CD4-positive, alpha-beta T cell (primary cell): ENCODE results near the gene THAP2. TPM values are rescaled to one million over a fixed set of nuclear protein-coding genes. Genes with fewer than 3 reads are reported as not detected.

ENCODE experiments used
- ATAC-seq: fragments of 200-7000 bp; cut with Tn5 transposase; one replicate; pipeline ENCODE4 v1.10.0; 2022; ENCODE audit warnings: mild to moderate bottlenecking; ENCODE audit not compliant: poor library complexity
- CTCF ChIA-PET: fragments of 350-600 bp; sonication (Branson Sonifier 250); formaldehyde crosslinking; loops from one replicate; lab custom pipeline; 2021; ENCODE audit warnings: antibody characterized with exemption, inconsistent platforms; lab: Charles Lee
- POLR2A ChIA-PET: fragments of 350-600 bp; sonication (Branson Sonifier 250); formaldehyde crosslinking; loops from one replicate; lab custom pipeline; 2021; ENCODE audit warnings: antibody characterized with exemption, inconsistent platforms; lab: Charles Lee
- DNase-seq, 14 experiments: peaks; one replicate each; pipeline ENCODE4 v3.0.0-alpha.2; 2013 to 2020; ENCODE audit warnings: mixed read lengths in 2 of 14
- H3K27ac ChIP-seq, 2 donors: one replicate each; pipeline versions ENCODE4 v1.5.1 to v1.7.0; 2013; ENCODE audit warnings: low read length in 2 of 2, low read depth in 1 of 2, mild to moderate bottlenecking in 1 of 2
- H3K27me3 ChIP-seq, 2 experiments: 1 replicate in 1 of 2; 2 replicates in 1 of 2; pipeline versions ENCODE4 v1.6.1 to v1.7.0; 2013; ENCODE audit warnings: low read length in 2 of 2, control low read depth in 1 of 2, mild to moderate bottlenecking in 1 of 2, moderate library complexity in 1 of 2; ENCODE audit not compliant: insufficient read depth in 2 of 2, control insufficient read depth in 1 of 2
- H3K36me3 ChIP-seq: one replicate; pipeline ENCODE4 v1.6.1; 2013; ENCODE audit warnings: low read length, control low read depth; ENCODE audit not compliant: insufficient read depth
- H3K4me1 ChIP-seq: one replicate; pipeline ENCODE4 v1.6.1; 2013; ENCODE audit warnings: low read length, control low read depth; ENCODE audit not compliant: insufficient read depth
- H3K4me3 ChIP-seq: one replicate; pipeline ENCODE4 v1.5.1; 2013; ENCODE audit warnings: mild to moderate bottlenecking, low read length, moderate library complexity
- H3K9me3 ChIP-seq, 2 experiments: 1 replicate in 1 of 2; 2 replicates in 1 of 2; pipeline versions ENCODE4 v1.6.1 to v1.7.0; 2013; ENCODE audit warnings: low read length in 2 of 2, mild to moderate bottlenecking in 2 of 2, control low read depth in 1 of 2, moderate library complexity in 1 of 2; ENCODE audit not compliant: control insufficient read depth in 1 of 2, insufficient read depth in 1 of 2
- H3K27ac Mint-ChIP-seq: one replicate; pipeline ENCODE4 v1.8.0; 2020; ENCODE audit warnings: mixed read lengths
- H3K27me3 Mint-ChIP-seq: one replicate; pipeline ENCODE4 v1.8.0; 2021; ENCODE audit warnings: mixed read lengths
- H3K36me3 Mint-ChIP-seq: one replicate; pipeline ENCODE4 v1.8.0; 2021; ENCODE audit warnings: low read depth, mixed read lengths
- H3K4me1 Mint-ChIP-seq: one replicate; pipeline ENCODE4 v1.8.0; 2021; ENCODE audit warnings: low read depth, mixed read lengths
- H3K4me3 Mint-ChIP-seq: one replicate; pipeline ENCODE4 v1.8.0; 2020; ENCODE audit warnings: mild to moderate bottlenecking, mixed read lengths
- H3K9me3 Mint-ChIP-seq: one replicate; pipeline ENCODE4 v1.8.0; 2020; ENCODE audit warnings: mixed read lengths
- intact Hi-C, 2 experiments: fragments of 100-400 bp; cut with DNase I in 1 of 2; cut with micrococcal nuclease in 1 of 2; formaldehyde crosslinking; loops; one replicate each; pipeline versions ENCODE4 v1.15.1 to v1.9.0; 2023 to 2025; cut with DNase I, micrococcal nuclease
- total RNA-seq, 174 experiments: library from RNA in 2 of 174; stranded (reverse) in 2 of 174; gene quantifications; one replicate each; pipeline ENCODE4 v1.2.3 and lab custom pipeline; 2021 to 2026
- TF ChIP-seq, protein P1 (sequence below): fragments of 200-600 bp; IDR thresholded peaks from one replicate; pipeline ENCODE4 v1.8.0; 2022; ENCODE audit warnings: antibody characterized with exemption, mild to moderate bottlenecking

The THAP2 gene
- total RNA-seq, 2 experiments from 2014 or later: 12.1 to 12.6 TPM

GRCh38 chr12:71640316-71640715 is 23.8 kb upstream of the THAP2 start:
- Mint-ChIP-seq H3K27me3 (no peaks in the 10 kb centered on the region), H3K4me1 (peaks cover 46% of the 10 kb centered on the region), H3K4me3 (no peak overlapping the region), H3K9me3 (no peaks in the 10 kb centered on the region), H3K27ac (no peak overlapping the region), H3K36me3 (peaks cover 93% of the 10 kb centered on the region)
- Histone ChIP-seq H3K27me3 (no peaks in the 10 kb centered on the region), H3K4me1 (no peaks in the 10 kb centered on the region), H3K36me3 (peaks cover 85% of the 10 kb centered on the region), H3K27ac (no peak overlapping the region), H3K4me3 (no peak overlapping the region), H3K9me3 (no peaks in the 10 kb centered on the region)
- CTCF ChIA-PET: no interaction called here
- TF ChIP-seq, protein P1, sequence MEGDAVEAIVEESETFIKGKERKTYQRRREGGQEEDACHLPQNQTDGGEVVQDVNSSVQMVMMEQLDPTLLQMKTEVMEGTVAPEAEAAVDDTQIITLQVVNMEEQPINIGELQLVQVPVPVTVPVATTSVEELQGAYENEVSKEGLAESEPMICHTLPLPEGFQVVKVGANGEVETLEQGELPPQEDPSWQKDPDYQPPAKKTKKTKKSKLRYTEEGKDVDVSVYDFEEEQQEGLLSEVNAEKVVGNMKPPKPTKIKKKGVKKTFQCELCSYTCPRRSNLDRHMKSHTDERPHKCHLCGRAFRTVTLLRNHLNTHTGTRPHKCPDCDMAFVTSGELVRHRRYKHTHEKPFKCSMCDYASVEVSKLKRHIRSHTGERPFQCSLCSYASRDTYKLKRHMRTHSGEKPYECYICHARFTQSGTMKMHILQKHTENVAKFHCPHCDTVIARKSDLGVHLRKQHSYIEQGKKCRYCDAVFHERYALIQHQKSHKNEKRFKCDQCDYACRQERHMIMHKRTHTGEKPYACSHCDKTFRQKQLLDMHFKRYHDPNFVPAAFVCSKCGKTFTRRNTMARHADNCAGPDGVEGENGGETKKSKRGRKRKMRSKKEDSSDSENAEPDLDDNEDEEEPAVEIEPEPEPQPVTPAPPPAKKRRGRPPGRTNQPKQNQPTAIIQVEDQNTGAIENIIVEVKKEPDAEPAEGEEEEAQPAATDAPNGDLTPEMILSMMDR: no peak
- no peak for ATAC-seq
- DNase-seq: peak in 1 of 14 experiments; percentile 5
- intact Hi-C loops: no loop called here
- POLR2A ChIA-PET: interaction anchor here (1.4 kb wide), 1 partner anchor 24 kb away, joined by 4 read pairs; the partner anchor contains the start of gene THAP2

- Histone ChIP-seq H3K4me1 (no peaks in the 10 kb centered on the region), H3K9me3 (no peaks in the 10 kb centered on the region), H3K36me3 (peaks cover 83% of the 10 kb centered on the region), H3K27me3 (no peaks in the 10 kb centered on the region), H3K4me3 (no peak overlapping the region), H3K27ac (no peak overlapping the region)
- Mint-ChIP-seq H3K36me3 (peaks cover 90% of the 10 kb centered on the region), H3K4me1 (peaks cover 51% of the 10 kb centered on the region), H3K4me3 (no peak overlapping the region), H3K27me3 (no peaks in the 10 kb centered on the region), H3K27ac (peak overlapping the region; percentile 55), H3K9me3 (no peaks in the 10 kb centered on the region)
- TF ChIP-seq, protein P1: no peak
- POLR2A ChIA-PET: no interaction called here
- ATAC-seq (no peak), DNase-seq (no peak)
- CTCF ChIA-PET: interaction anchor here (0.6 kb wide), 1 partner anchor 91 kb away, joined by 3 read pairs; no protein-coding TSS in a partner anchor
- intact Hi-C loops: no loop called here
Measured at GRCh38 chr12:71641390-71641789, 22.7 kb upstream of the THAP2 start.

- Mint-ChIP-seq H3K4me1 (peaks cover 53% of the 10 kb centered on the region), H3K36me3 (peaks cover 93% of the 10 kb centered on the region), H3K4me3 (no peak overlapping the region), H3K27ac (peak overlapping the region; percentile 55), H3K27me3 (no peaks in the 10 kb centered on the region), H3K9me3 (no peaks in the 10 kb centered on the region)
- intact Hi-C loops: loop anchor here in 1 of 2 experiments (2.0 kb wide), 1 partner anchor 21 kb away; the partner anchor contains the start of gene ZFC3H1
- Histone ChIP-seq H3K36me3 (peaks cover 86% of the 10 kb centered on the region), H3K4me1 (peaks cover 3% of the 10 kb centered on the region), H3K27me3 (no peaks in the 10 kb centered on the region), H3K27ac (no peak overlapping the region), H3K4me3 (no peak overlapping the region), H3K9me3 (no peaks in the 10 kb centered on the region)
- CTCF ChIA-PET: no interaction called here
- TF ChIP-seq, protein P1: no peak
- DNase-seq (no peak), ATAC-seq (no peak)
- POLR2A ChIA-PET: interaction anchor here (1.2 kb wide), 1 partner anchor 44 kb away, joined by 5 read pairs; the partner anchor contains the start of gene TMEM19
Measured at GRCh38 chr12:71642264-71642663, 21.8 kb upstream of the THAP2 start.
